Umbilical cord (tissue), 2 donors: ENCODE measurements around the gene UBQLNL. TPM values are rescaled to one million over a fixed set of nuclear protein-coding genes. Genes with fewer than 3 reads are reported as not detected.

Source experiments
- DNase-seq: peaks from one replicate; pipeline ENCODE4 v3.0.0-alpha.2; 2015; ENCODE audit warnings: low spot score
- total RNA-seq: library from RNA; depleted of rRNA; stranded (reverse); fragments of >200 nt; gene quantifications from one replicate; pipeline ENCODE4 v1.2.3, GENCODE V29; 2014; ENCODE audit warnings: low replicate concordance; ENCODE audit not compliant: insufficient read depth

UBQLNL gene
- total RNA-seq, 1 donor from 2014 or later: not detected

DNA sequence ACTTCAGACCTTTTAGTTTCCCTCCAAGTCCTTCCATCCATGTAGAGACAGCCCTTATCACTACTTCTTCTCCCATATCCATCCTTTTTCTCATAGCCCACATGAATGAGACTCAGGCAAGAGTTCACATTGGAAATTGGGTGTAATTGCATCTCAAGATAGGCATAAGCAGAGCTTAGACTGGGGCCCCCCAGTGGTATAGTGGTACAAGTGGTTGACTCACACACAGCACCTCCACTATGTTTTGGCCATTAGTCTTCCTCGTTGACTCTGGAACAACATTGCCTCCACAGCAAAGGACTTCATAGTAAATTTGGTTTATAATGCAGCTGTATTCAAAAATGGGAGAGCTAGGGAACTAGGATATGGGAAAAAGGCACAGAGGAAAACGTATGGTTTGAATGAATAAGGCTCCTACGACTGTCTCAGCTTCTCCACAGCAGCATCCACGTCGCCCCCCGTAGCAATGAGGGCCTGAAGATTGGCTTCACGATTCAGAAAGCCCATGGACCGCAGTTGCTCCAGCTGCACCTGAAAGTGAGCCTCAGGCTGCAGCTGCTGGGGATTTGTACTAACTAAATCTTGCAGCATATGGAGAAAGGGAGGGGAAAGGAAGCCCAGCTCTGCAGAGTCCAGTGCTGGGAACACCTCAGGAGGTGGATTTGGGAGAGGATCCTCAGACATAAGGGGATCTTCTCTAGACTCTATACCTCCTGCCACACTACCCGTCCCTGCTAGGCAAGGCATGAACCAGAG, 9.1 kb downstream of the UBQLNL start:
- no peak for DNase-seq

DNA sequence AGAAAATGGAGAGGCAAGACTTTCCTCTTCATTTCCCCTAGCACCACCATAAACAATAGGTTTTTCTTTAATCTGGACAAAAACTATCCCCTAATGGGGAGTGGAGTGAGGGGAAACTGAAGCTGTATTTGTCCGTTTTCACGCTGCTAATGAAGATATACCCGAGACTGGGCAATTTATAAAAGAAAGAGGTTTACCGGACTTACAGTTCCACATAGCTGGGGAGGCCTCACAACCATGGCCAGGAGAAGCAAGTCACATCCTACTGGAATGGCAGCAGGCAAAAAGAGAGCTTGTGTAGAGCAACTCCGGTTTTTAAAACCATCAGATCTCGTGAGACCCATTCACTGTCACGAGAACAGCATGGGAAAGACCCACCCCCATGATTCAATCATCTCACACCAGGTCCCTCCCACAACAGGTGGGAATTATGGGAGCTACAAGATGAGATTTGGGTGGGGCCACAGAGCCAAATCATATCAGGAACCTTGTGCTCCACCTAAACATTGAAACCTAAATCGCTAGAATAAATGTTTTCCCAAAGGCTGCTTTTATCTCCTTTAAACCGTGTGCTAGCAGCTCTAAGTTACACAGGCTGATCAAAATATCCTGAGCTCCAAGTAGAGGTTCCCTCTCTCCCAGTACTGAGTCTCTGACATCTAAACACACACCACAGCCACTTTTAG, 11.0 kb downstream of the UBQLNL start:
- DNase-seq: no peak

DNA sequence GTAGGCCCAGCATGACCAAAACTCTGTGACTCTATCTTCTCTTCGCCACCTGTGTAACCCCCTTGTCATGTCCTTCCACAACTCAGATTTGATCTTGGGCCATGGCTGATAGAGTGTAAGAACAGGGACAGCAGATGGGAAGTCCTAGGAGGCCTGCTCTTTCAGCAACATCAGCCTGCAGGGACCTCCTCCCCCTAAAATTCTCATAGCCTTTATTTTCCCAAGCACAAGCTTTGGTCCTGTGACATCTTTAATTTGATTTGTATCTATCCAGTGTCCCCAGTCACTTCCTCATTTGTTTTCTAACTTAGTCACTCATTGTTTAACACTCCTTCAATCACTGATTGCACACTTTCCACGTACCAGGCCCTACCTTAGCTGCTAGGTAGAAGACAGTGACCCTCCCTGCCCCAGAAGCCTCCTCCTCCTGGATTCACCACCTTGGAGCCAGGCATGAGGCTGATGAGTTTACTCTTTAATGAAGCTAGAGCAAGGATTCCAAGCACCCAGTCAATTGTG, 12.0 kb downstream of the UBQLNL start:
- no peak for DNase-seq

DNA sequence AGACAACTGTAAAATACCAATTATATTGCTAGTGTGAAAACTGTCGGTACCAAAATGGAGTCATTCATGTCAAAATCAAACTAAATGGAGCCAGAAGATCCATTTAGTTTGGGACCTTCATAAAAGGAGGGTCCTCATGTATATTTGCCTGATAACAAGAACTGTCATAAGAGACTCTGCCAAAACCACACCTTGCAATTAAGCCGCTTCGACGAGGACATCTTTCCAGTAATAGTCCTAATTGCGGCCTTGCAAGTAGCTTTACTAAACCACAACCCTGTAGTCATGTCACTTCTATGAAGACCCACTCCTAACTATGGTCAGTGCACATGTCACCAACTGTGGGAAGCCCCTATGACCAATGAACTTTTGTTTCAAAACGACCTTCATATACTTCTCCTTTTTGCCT, 16.1 kb downstream of the UBQLNL start:
- DNase-seq: no peak

DNA sequence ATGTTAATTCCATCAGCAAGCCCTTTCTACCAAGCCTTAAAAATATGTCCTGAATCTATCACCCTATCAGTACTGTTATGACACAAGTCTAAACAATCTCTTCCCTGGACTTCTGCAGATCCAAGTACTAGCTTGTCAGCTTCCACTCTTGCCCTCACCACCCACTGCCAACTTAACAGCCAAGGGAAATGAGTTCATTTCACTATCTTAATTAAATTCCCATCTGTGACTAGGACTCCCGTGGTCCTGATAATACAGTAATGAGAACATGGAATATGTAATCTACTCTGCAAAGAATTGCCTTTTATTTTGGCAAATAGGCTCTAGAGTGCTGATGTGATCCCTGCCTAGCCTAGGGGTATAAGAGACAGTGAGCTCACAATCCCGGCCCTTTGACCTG, 16.8 kb downstream of the UBQLNL start:
- no peak for DNase-seq

DNA sequence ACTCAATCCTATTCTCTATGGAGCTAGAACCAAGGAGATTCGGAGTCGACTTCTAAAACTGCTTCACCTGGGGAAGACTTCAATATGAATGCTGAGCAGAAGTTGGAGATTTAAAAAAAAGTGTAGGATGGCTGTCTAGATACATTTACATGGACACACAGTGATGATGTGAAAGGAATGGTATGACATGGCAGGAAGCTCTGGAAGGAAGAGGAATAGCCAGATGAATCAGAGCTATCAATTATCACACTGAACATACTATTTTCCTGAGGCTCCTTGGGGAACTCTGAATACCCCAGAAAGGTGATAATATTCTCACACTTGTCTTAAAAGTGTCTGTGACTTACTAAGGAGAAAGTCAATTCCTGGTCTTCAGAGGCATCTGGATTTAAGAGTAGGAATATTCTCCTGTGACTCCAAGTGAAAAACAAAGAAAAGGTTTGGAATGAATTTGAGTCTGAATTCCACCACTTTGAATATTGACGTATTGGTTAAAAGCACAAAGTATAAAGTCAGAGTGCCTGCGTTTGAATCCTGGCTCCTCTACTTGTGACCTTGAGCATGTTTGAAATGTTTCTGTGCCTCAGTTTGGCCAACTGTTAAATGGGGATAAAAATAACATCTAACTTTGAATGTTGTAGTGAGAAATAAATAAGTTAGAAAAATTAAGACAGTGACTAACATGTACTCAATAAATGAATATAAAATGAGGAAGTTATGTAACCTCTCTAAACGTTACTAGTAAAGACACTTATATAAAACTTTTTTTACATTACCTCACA, 26.7 kb downstream of the UBQLNL start:
- no peak for DNase-seq

DNA sequence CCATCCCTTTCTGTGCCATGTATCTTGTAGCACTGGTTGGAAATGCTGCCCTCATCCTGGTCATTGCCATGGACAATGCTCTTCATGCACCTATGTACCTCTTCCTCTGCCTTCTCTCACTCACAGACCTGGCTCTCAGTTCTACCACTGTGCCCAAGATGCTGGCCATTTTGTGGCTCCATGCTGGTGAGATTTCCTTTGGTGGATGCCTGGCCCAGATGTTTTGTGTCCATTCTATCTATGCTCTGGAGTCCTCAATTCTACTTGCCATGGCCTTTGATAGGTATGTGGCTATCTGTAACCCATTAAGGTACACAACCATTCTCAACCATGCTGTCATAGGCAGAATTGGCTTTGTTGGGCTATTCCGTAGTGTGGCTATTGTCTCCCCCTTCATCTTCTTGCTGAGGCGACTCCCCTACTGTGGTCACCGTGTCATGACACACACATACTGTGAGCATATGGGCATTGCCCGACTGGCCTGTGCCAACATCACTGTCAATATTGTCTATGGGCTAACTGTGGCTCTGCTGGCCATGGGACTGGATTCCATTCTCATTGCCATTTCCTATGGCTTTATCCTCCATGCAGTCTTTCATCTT, 27.6 kb downstream of the UBQLNL start:
- no peak for DNase-seq

DNA sequence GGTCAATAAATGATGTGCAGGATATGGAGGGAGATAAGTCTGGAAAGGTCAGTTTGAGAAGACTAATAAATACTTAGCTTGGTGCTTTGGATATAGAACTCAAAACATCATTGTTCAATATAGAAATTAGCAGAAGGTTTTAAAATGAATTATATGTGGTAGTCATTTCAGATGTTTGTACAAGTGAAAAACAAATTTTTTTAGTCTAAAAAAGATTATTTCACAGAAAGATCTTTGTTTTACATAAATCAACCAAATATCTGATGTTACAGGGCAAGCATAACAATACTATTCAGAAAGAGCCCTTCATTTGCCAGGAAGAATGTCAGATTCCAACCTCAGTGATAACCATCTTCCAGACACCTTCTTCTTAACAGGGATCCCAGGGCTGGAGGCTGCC, 28.1 kb downstream of the UBQLNL start, which contains the start of gene OR52D1:
Gene OR52D1, plus strand, starts transcription at position 301 of the 400 bp plus-strand sequence. Its CDS starts 22 bp downstream, at position 323.
- DNase-seq: no peak

DNA sequence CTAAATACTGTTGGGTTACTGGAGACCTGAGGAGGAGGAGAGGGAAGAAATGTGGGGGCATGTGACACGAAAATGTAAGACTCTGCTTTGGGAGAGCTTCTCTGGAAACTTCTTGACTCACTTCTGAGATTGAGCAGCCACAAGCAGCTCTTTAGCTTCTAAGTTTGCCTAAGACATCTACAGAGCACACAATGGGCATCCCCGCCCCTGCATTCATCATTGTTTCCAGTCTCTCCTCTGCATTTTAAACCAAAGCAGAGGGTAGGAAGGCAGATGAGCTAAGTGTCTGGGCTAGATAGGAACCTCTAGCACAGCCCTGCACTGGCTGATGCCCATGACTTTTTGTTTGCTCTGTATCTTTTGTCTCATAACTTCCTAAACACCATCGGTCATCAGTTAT, 30.1 kb downstream of the UBQLNL start:
- DNase-seq: no peak

DNA sequence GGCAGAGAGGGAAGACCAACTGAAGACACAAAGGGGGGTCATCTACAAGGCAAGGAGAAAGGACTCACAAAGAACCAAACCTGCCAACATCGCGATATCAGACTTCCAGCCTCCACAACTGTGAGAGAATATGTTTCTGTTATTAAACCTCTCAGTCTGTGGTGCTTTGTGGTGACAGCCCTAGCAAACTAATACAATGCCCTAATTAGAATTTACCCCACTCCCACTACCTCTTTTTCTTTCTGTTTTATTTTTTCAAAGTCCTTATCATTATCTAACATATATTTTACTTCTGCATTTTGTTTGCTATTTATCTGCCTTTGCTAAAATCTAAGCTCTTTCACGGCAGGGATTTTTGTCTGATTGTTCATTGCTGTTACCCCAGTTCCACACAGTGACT, 30.5 kb downstream of the UBQLNL start:
- no peak for DNase-seq

DNA sequence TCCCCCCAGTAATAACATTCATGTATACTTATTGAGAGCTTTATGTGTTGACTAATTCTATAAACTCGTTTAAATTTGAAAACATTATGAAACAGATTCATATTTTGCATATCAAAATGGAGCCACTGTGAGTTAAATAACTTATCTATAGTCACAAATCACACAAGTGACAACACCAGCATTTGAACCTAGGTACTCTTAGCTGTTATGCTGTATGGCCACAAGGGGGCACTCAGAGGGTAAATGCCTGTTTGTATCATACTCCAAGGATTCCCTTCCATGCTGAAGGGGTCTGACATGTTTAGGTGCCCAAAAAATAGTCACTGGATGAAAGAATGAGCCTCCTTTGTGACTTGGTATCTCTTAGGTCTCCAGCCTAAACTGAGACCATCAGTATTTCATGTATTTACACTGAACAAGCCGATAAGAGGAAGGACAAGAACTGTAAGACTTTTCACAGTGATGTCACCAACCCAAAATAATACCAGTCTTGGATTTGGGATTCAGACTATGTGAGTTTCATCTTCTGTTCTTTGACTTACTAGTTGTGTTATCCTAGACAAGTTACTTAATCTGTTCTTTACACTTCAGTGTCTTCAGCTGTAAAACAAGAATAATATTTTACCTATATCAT, 40.2 kb downstream of the UBQLNL start:
- DNase-seq: peak; percentile 15

DNA sequence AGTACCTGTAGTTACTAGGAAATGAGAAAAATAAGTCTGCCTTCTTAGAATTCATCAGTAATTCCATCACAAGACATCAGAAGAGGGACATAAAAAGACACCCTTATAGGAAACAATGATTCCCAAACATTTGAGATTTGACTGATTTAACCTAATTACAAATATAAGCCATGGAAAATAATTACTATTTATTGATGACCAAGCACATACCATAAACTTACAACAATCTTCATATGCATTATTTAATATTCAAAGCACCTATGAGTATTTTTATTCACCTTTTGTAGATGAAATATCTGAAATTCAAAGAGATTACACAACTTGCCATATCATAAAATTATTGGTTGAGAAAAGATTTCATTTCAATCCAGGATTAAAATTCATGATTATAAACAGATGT, 42.6 kb downstream of the UBQLNL start:
- DNase-seq: no peak

DNA sequence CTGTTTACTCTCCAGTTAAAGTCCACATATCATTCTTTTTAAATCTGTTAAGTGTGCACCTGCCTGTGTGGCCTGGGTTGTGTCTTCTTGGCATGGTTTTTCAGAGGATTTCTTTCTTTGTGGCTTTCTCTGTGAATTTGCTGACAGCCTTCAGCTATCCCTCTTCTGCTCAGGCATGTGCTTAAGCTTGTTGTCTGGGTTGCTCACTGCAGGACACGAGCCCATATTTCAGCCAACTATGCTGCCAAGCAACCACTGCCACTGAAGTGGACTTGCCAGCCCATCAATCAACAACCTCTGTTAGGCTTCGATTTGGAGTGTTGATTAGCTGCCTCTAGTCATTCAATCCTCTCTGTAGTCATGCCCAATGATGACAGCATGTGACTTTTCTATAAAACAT, 49.0 kb downstream of the UBQLNL start:
- DNase-seq: no peak

Other genes with a start within 250 kb of the UBQLNL start
- 40.9 TPM for gene HBE1, start 246.8 kb downstream of the UBQLNL start, total RNA-seq
- 3.1 TPM for gene OR51B4, start 214.8 kb downstream of the UBQLNL start, total RNA-seq
- 2.9 TPM for gene OR51B2, start 192.4 kb downstream of the UBQLNL start, total RNA-seq
- gene OR51B5, start 173.2 kb downstream of the UBQLNL start, total RNA-seq: 17.1 TPM
- 3.6 TPM for gene OR51B6, start 165.2 kb downstream of the UBQLNL start, total RNA-seq
- gene OR51M1, start 132.9 kb downstream of the UBQLNL start, total RNA-seq: 3.9 TPM
- gene OR51Q1, start 94.6 kb downstream of the UBQLNL start, total RNA-seq: not detected
- gene OR51I1, start 75.2 kb downstream of the UBQLNL start, total RNA-seq: 6.3 TPM
- gene OR51I2, start 67.4 kb downstream of the UBQLNL start, total RNA-seq: 3.1 TPM
- gene OR52D1, start 28.0 kb downstream of the UBQLNL start, total RNA-seq: not detected
- gene UBQLN3, start 6.7 kb downstream of the UBQLNL start, total RNA-seq: 2.6 TPM
- 1.7 TPM for gene OR52H1, start 31.8 kb upstream of the UBQLNL start, total RNA-seq
- not detected for gene OR52B6, start 64.2 kb upstream of the UBQLNL start, total RNA-seq
- 4.1 TPM for gene TRIM6, start 79.9 kb upstream of the UBQLNL start, total RNA-seq
- 10.1 TPM for gene TRIM34, start 108.3 kb upstream of the UBQLNL start, total RNA-seq
- 22.9 TPM for gene TRIM5, start 168.4 kb upstream of the UBQLNL start, total RNA-seq
- 67.7 TPM for gene TRIM22, start 173.1 kb upstream of the UBQLNL start, total RNA-seq
- not detected for gene OR56B1, start 219.7 kb upstream of the UBQLNL start, total RNA-seq
- gene OR52N4, start 237.5 kb upstream of the UBQLNL start, total RNA-seq: 1.9 TPM